Hepatocyte (in vitro differentiated cells): Measurements from ENCODE around the gene COCH.

ENCODE experiments used
- CTCF ChIP-seq: fragments of 200-600 bp; sonication (generic); IDR thresholded peaks from 2 replicates; pipeline ENCODE4 v1.5.1; 2016; ENCODE audit warnings: antibody characterized with exemption, mild to moderate bottlenecking; ENCODE audit not compliant: poor library complexity
- EZH2 ChIP-seq: fragments of 200-600 bp; sonication (generic); IDR thresholded peaks from 2 replicates; pipeline ENCODE4 v1.6.1; 2016; ENCODE audit warnings: antibody characterized with exemption, mild to moderate bottlenecking, borderline replicate concordance
- EZH2phosphoT487 ChIP-seq: fragments of 200-600 bp; sonication (generic); IDR thresholded peaks from one replicate; pipeline ENCODE4 v1.6.1; 2018; ENCODE audit warnings: antibody characterized with exemption, mild to moderate bottlenecking, low read depth, moderate library complexity; ENCODE audit not compliant: unreplicated experiment, severe bottlenecking

GRCh38 chr14:30834353-30834752, 40.0 kb upstream of the COCH start:
- TF ChIP-seq EZH2 (no peak), CTCF (no peak), EZH2phosphoT487 (no peak)
